H1 (cell line): ENCODE results near the gene S100A4. TPM values are rescaled to one million over a fixed set of nuclear protein-coding genes. Genes with fewer than 3 reads are reported as not detected.

ENCODE experiments used
- CTCF ChIA-PET: fragments of 300-600 bp; sonication (Branson Sonifier 250); formaldehyde crosslinking; loops from one replicate; lab custom pipeline; 2021; ENCODE audit not compliant: partially characterized antibody; lab: Charles Lee
- POLR2A ChIA-PET: fragments of 300-600 bp; sonication (Branson Sonifier 250); formaldehyde crosslinking; loops from one replicate; lab custom pipeline; 2021; ENCODE audit warnings: inconsistent platforms; ENCODE audit not compliant: partially characterized antibody; lab: Charles Lee
- DNase-seq, 2 experiments: peaks; one replicate each; pipeline versions ENCODE4 v3.0.0 to v3.0.0-alpha.2; 2010 to 2022; ENCODE audit warnings: low spot score in 2 of 2, low read depth in 1 of 2, mixed read lengths in 1 of 2
- FAIRE-seq: peaks from 2 replicates; lab custom pipeline; 2011; peaks lifted over from hg19 to GRCh38; lab: Jason Lieb, UNC
- H2AFZ ChIP-seq: 2 replicates; pipeline ENCODE4 v1.8.1; 2012; ENCODE audit warnings: low read length, inconsistent platforms
- H2AK5ac ChIP-seq: 2 replicates; pipeline ENCODE4 v1.6.1; 2013; ENCODE audit warnings: low read depth, low read length
- H2BK120ac ChIP-seq: replicated peaks from 2 replicates; pipeline ENCODE3; 2013; ENCODE audit warnings: low read depth, low read length, inconsistent platforms
- H2BK12ac ChIP-seq: 2 replicates; pipeline ENCODE4 v1.6.1; 2013; ENCODE audit warnings: low read depth, low read length
- H2BK15ac ChIP-seq: 2 replicates; pipeline ENCODE4 v1.6.1; 2013; ENCODE audit warnings: low read length
- H2BK20ac ChIP-seq: 2 replicates; pipeline ENCODE4 v1.6.1; 2013; ENCODE audit warnings: low read length
- H2BK5ac ChIP-seq: 2 replicates; pipeline ENCODE4 v1.6.1; 2013; ENCODE audit warnings: low read depth, low read length
- H3K14ac ChIP-seq: 2 replicates; pipeline ENCODE4 v1.6.1; 2013; ENCODE audit warnings: inconsistent platforms; ENCODE audit not compliant: insufficient read length
- H3K18ac ChIP-seq: 2 replicates; pipeline ENCODE4 v1.6.1; 2013; ENCODE audit warnings: low read length; ENCODE audit errors: extremely low read depth
- H3K23ac ChIP-seq: 2 replicates; pipeline ENCODE4 v1.6.1; 2013; ENCODE audit warnings: inconsistent platforms; ENCODE audit not compliant: insufficient read length
- H3K23me2 ChIP-seq: 2 replicates; pipeline ENCODE4 v1.6.1; 2013; ENCODE audit warnings: low read depth, low read length
- H3K27ac ChIP-seq: 2 replicates; pipeline ENCODE4 v1.6.1; 2011; ENCODE audit warnings: low read depth, low read length, inconsistent platforms
- H3K27me3 ChIP-seq, 4 experiments: replicated peaks in 1 of 4; 1 replicate in 1 of 4; 2 replicates in 3 of 4; pipeline versions ENCODE4 v1.6.1 to v1.8.1; 2011 to 2013; ENCODE audit warnings: low read length in 3 of 4, mild to moderate bottlenecking in 3 of 4, inconsistent platforms in 2 of 4, mixed read lengths in 2 of 4, moderate library complexity in 1 of 4; ENCODE audit not compliant: control insufficient read depth in 3 of 4, insufficient read depth in 3 of 4; ENCODE audit errors: extremely low read depth in 1 of 4
- H3K36me3 ChIP-seq, 4 experiments: 2 replicates each; pipeline versions ENCODE4 v1.6.1 to v1.8.1; 2011 to 2013; ENCODE audit warnings: mild to moderate bottlenecking in 4 of 4, low read length in 3 of 4, moderate library complexity in 2 of 4, control low read depth in 1 of 4, inconsistent platforms in 1 of 4; ENCODE audit not compliant: insufficient read depth in 4 of 4, control insufficient read depth in 2 of 4
- H3K4ac ChIP-seq: replicated peaks from 2 replicates; pipeline ENCODE3; 2013; ENCODE audit warnings: low read length, low read depth, mixed read lengths, inconsistent platforms; ENCODE audit not compliant: insufficient read length
- H3K4me1 ChIP-seq, 4 experiments: replicated peaks in 1 of 4; 1 replicate in 1 of 4; 2 replicates in 3 of 4; pipeline versions ENCODE4 v1.6.1 to v1.8.1; 2011 to 2013; ENCODE audit warnings: low read length in 3 of 4, inconsistent platforms in 2 of 4, mixed read lengths in 1 of 4; ENCODE audit not compliant: insufficient read depth in 4 of 4, control insufficient read depth in 3 of 4
- H3K4me2 ChIP-seq, 2 experiments: 2 replicates each; pipeline versions ENCODE4 v1.6.1 to v1.8.1; 2011 to 2013; ENCODE audit warnings: low read depth in 2 of 2, low read length in 2 of 2, control low read depth in 1 of 2, inconsistent platforms in 1 of 2, mild to moderate bottlenecking in 1 of 2; ENCODE audit not compliant: insufficient read depth in 1 of 2
- H3K4me3 ChIP-seq, 4 experiments: fragments of 200-600, 300-600 bp in 1 of 4; sonication (generic), shearing (Covaris generic), sonication (Bioruptor Twin) in 1 of 4; 2 replicates each; pipeline versions ENCODE4 v1.5.1 to v1.8.1; 2011 to 2016; ENCODE audit warnings: low read length in 4 of 4, low read depth in 3 of 4, control low read depth in 2 of 4, inconsistent platforms in 2 of 4, mild to moderate bottlenecking in 2 of 4, mixed read lengths in 1 of 4, moderate library complexity in 1 of 4; ENCODE audit not compliant: insufficient read depth in 2 of 4; ENCODE audit errors: extremely low read depth in 1 of 4
- H3K56ac ChIP-seq: replicated peaks from 2 replicates; pipeline ENCODE3; 2013; ENCODE audit warnings: low read depth, mild to moderate bottlenecking, mixed read lengths, low read length, inconsistent platforms; ENCODE audit not compliant: insufficient read length
- H3K79me1 ChIP-seq: 2 replicates; pipeline ENCODE4 v1.6.1; 2013; ENCODE audit warnings: low read depth, low read length, control low read depth
- H3K79me2 ChIP-seq, 2 experiments: 2 replicates each; pipeline versions ENCODE4 v1.6.1 to v1.8.1; 2012 to 2013; ENCODE audit warnings: low read length in 2 of 2, mild to moderate bottlenecking in 2 of 2, inconsistent platforms in 1 of 2; ENCODE audit not compliant: insufficient read depth in 2 of 2, control insufficient read depth in 1 of 2
- H3K9ac ChIP-seq, 4 experiments: replicated peaks in 1 of 4; 1 replicate in 1 of 4; 2 replicates in 3 of 4; pipeline versions ENCODE4 v1.6.1 to v1.8.1; 2011 to 2013; ENCODE audit warnings: low read depth in 3 of 4, low read length in 3 of 4, control low read depth in 2 of 4, mild to moderate bottlenecking in 2 of 4, moderate library complexity in 2 of 4, inconsistent platforms in 1 of 4; ENCODE audit errors: extremely low read depth in 1 of 4
- H3K9me3 ChIP-seq, 2 experiments: 2 replicates each; pipeline versions ENCODE4 v1.6.1 to v1.8.1; 2012 to 2013; ENCODE audit warnings: mild to moderate bottlenecking in 2 of 2, moderate library complexity in 2 of 2, control low read depth in 1 of 2, inconsistent platforms in 1 of 2, low read depth in 1 of 2, low read length in 1 of 2, mixed read lengths in 1 of 2; ENCODE audit not compliant: insufficient read depth in 2 of 2
- H4K20me1 ChIP-seq, 2 experiments: replicated peaks in 1 of 2; 2 replicates each; pipeline versions ENCODE3 to v1.8.1; 2011 to 2013; ENCODE audit warnings: inconsistent platforms in 2 of 2, low read length in 2 of 2, mild to moderate bottlenecking in 1 of 2; ENCODE audit not compliant: insufficient read depth in 2 of 2, control insufficient read depth in 1 of 2
- H4K5ac ChIP-seq: 2 replicates; pipeline ENCODE4 v1.6.1; 2013; ENCODE audit warnings: low read length, low read depth, mixed read lengths, inconsistent platforms; ENCODE audit not compliant: insufficient read length
- H4K8ac ChIP-seq: 2 replicates; pipeline ENCODE4 v1.8.0; 2013; ENCODE audit warnings: mild to moderate bottlenecking, moderate library complexity, low read length, inconsistent platforms; ENCODE audit not compliant: insufficient read depth; ENCODE audit errors: extremely low read depth
- H4K91ac ChIP-seq: replicated peaks from 2 replicates; pipeline ENCODE3; 2013; ENCODE audit warnings: low read length, mixed read lengths, inconsistent platforms; ENCODE audit not compliant: insufficient read length
- BACH1 ChIP-seq: IDR thresholded peaks from 2 replicates; pipeline ENCODE4 v1.6.1; 2012; ENCODE audit warnings: low read length, improper control_type of control experiment
- CHD2 ChIP-seq: IDR thresholded peaks from 2 replicates; pipeline ENCODE4 v1.6.1; 2012; ENCODE audit warnings: low read length, improper control_type of control experiment
- CTCF ChIP-seq, 3 experiments: IDR thresholded peaks; 1 replicate in 2 of 3; 2 replicates in 1 of 3; pipeline versions ENCODE4 v1.5.1 to v1.6.1; 2011; ENCODE audit warnings: low read length in 3 of 3, mild to moderate bottlenecking in 3 of 3, inconsistent platforms in 2 of 3, low read depth in 1 of 3, moderate library complexity in 1 of 3; ENCODE audit not compliant: insufficient read depth in 1 of 3; ENCODE audit errors: control extremely low read depth in 1 of 3
- GABPA ChIP-seq: IDR thresholded peaks from 2 replicates; pipeline ENCODE4 v1.6.1; 2011; ENCODE audit warnings: mild to moderate bottlenecking, low read length, moderate library complexity, borderline replicate concordance; ENCODE audit not compliant: insufficient read depth
- JUND ChIP-seq: IDR thresholded peaks from 2 replicates; pipeline ENCODE4 v1.6.1; 2011; ENCODE audit warnings: mild to moderate bottlenecking, improper control_type of control experiment, low read length
- RNF2 ChIP-seq: fragments of 200-900, 300-1000 bp; sonication (generic); IDR thresholded peaks from 2 replicates; pipeline ENCODE4 v1.7.1; 2016; ENCODE audit warnings: borderline replicate concordance, low read depth, mild to moderate bottlenecking, antibody characterized with exemption, low read length; ENCODE audit not compliant: poor library complexity, severe bottlenecking; ENCODE audit errors: missing control alignments
- SP1 ChIP-seq: IDR thresholded peaks from 2 replicates; pipeline ENCODE4 v1.6.1; 2011; ENCODE audit warnings: low read depth, low read length
- SP4 ChIP-seq: IDR thresholded peaks from 2 replicates; pipeline ENCODE4 v1.6.1; 2012; ENCODE audit warnings: low read length, inconsistent platforms
- USF2 ChIP-seq: IDR thresholded peaks from 2 replicates; pipeline ENCODE4 v1.6.1; 2011; ENCODE audit warnings: low read length, improper control_type of control experiment
- WGBS, 2 experiments: shearing (Covaris generic) in 1 of 2; methylation state at CpG; one replicate each; pipeline versions ENCODE4 v1.1.6 to v1.1.7; 2013 to 2015; ENCODE audit warnings: low lambda C conversion rate in 2 of 2, mixed read lengths in 2 of 2, inconsistent platforms in 1 of 2, low coverage in 1 of 2, missing lambda C conversion rate in 1 of 2; ENCODE audit not compliant: insufficient replicate concordance in 2 of 2, insufficient coverage in 1 of 2, insufficient read length in 1 of 2; ENCODE audit errors: extremely low coverage in 1 of 2, missing lambda C conversion rate in 1 of 2; 5-methylcytosine and 5-hydroxymethylcytosine counted together
- polyA plus RNA-seq, 7 experiments: library from polyadenylated mRNA; depleted of rRNA in 3 of 7; stranded (reverse) in 5 of 7; unstranded in 2 of 7; fragments of >200 nt in 5 of 7; fragments of 200-250 nt in 2 of 7; gene quantifications; 1 replicate in 5 of 7; 2 replicates in 1 of 7; 4 replicates in 1 of 7; pipeline versions ENCODE4 v1.2.1 to v1.2.3, GENCODE V29; 2011 to 2013; ENCODE audit warnings: missing spikeins in 2 of 7, mixed read lengths in 2 of 7
- total RNA-seq: library from RNA; stranded (reverse); fragmentation: NEBNext Ultra II Directional; extraction: Animal tissue kit (Norgen Biotek cat#: 25700); gene quantifications from 2 replicates; pipeline ENCODE4 v1.2.1, GENCODE V29; 2021

The S100A4 gene
- total and polyA plus RNA-seq, 2 of the 8 experiments (the other 6 are each of a cell fraction or from before 2014, with no cell fraction given), result 36.3 to 85.4 TPM

GRCh38 chr1:153553096-153553495 lies 7.5 kb upstream of the S100A4 start:
- WGBS, 2 experiments, result 87% methylated on average over 10 of the region's 12 CpGs; no CpG with 5 or more reads in 1 of the 2 experiments
- no peak overlapping the region for H2BK20ac ChIP-seq
- ChIA-PET POLR2A (interaction anchor here (1.0 to 2.5 kb wide), 5 partner anchors 9 to 109 kb away, joined by 3 to 6 read pairs (median 6); partner anchors contain the start of gene S100A13), CTCF (interaction anchor here (0.9 to 12.9 kb wide), 12 partner anchors 9 to 534 kb away, joined by 3 to 165 read pairs (median 10); partner anchors contain the start of genes S100A1, S100A13, S100A2 and S100A5)
- H3K27ac ChIP-seq, result no peak overlapping the region
- no peak for FAIRE-seq
- H3K9ac ChIP-seq, result no peak overlapping the region
- no peak overlapping the region for H3K4ac ChIP-seq
- no peak overlapping the region for H3K4me3 ChIP-seq
- H2BK5ac ChIP-seq, result no peak overlapping the region
- no peaks in the 10 kb centered on the region for H3K9me3 ChIP-seq
- no peak overlapping the region for H2BK15ac ChIP-seq
- no peak overlapping the region for H2BK120ac ChIP-seq
- no peak overlapping the region for H3K23ac ChIP-seq
- peaks cover 0 to 10% (median 2%) of the 10 kb centered on the region in 4 experiments; a peak in 2 of 7 replicates for H3K4me1 ChIP-seq
- H2AFZ ChIP-seq, result no peak overlapping the region
- H3K4me2 ChIP-seq, result no peak overlapping the region
- H4K20me1 ChIP-seq, result no peaks in the 10 kb centered on the region
- no peak overlapping the region for H4K8ac ChIP-seq
- no peak for TF ChIP-seq GABPA
- no peak for TF ChIP-seq CHD2
- TF ChIP-seq SP4, result no peak
- no peak for TF ChIP-seq CTCF (IDR thresholded peaks at IDR 0.05; ENCODE audit: control extremely low read depth in 1 of 3, insufficient read depth in 1 of 3, low read depth in 1 of 3, low read length in 3 of 3)
- TF ChIP-seq JUND, result no peak
- TF ChIP-seq RNF2, result no peak
- TF ChIP-seq BACH1, result no peak
- TF ChIP-seq SP1, result no peak
- no peak for TF ChIP-seq USF2
- TF ChIP-seq, all 59 proteins: peak for 0
- Histone ChIP-seq H3K27me3 (no peaks in the 10 kb centered on the region; a peak in 2 of 7 replicates), H2AK5ac (no peak overlapping the region), H3K14ac (no peak overlapping the region), H3K36me3 (no peaks in the 10 kb centered on the region), H2BK12ac (no peak overlapping the region; the same call in 1 of the 2 replicates), H3K79me1 (no peaks in the 10 kb centered on the region), H4K91ac (no peak overlapping the region), H4K5ac (no peak overlapping the region), H3K18ac (no peak overlapping the region), H3K79me2 (no peaks in the 10 kb centered on the region), H3K23me2 (no peaks in the 10 kb centered on the region), H3K56ac (no peak overlapping the region)
- no peak for DNase-seq
